Skin epidermis (tissue), 12 donors: ENCODE results near the gene MPV17L2.

Experiments
- H3K27ac ChIP-seq, 21 experiments: fragments of 200-600 bp; sonication (generic) in 11 of 21; one replicate each; pipeline ENCODE4 v1.5.0; 2020; ENCODE audit warnings: mild to moderate bottlenecking in 3 of 21, inconsistent platforms in 2 of 21, moderate library complexity in 2 of 21
- H3K4me3 ChIP-seq, 7 experiments: fragments of 200-600 bp; sonication (generic) in 2 of 7; one replicate each; pipeline ENCODE4 v1.5.0; 2020; ENCODE audit warnings: inconsistent platforms in 2 of 7, mild to moderate bottlenecking in 2 of 7, moderate library complexity in 1 of 7

The MPV17L2 gene

GRCh38 chr19:18159810-18160209 is 33.2 kb upstream of the MPV17L2 start:
- Histone ChIP-seq H3K4me3 (no peak overlapping the region), H3K27ac (peak overlapping the region in 1 of 21 experiments; percentile 13)

GRCh38 chr19:18160493-18160970 is 32.5 kb upstream of the MPV17L2 start:
- Histone ChIP-seq H3K4me3 (peak overlapping the region; percentile 19 to 50 (median 31)), H3K27ac (peak overlapping the region; percentile 40 to 93 (median 82))

- H3K27ac ChIP-seq, result peak overlapping the region; percentile 40 to 93 (median 82)
Observed at GRCh38 chr19:18160971-18161635, 31.9 kb upstream of the MPV17L2 start.

GRCh38 chr19:18161636-18162002 is 31.4 kb upstream of the MPV17L2 start:
- peak overlapping the region in 3 of 7 experiments; percentile 17 to 50 (median 45) for H3K4me3 ChIP-seq
- peak overlapping the region in 11 of 21 experiments; percentile 1 to 90 (median 54) for H3K27ac ChIP-seq

More at GRCh38 chr19:18160971-18161635, 31.9 kb upstream of the MPV17L2 start:
- peak overlapping the region; percentile 19 to 50 (median 31) for H3K4me3 ChIP-seq

GRCh38 chr19:18164072-18164471 is 28.9 kb upstream of the MPV17L2 start:
- H3K27ac ChIP-seq, result no peak overlapping the region

GRCh38 chr19:18165794-18166544 is 27.0 kb upstream of the MPV17L2 start:
- Histone ChIP-seq H3K27ac (no peak overlapping the region), H3K4me3 (no peak overlapping the region)

More at GRCh38 chr19:18164072-18164471, 28.9 kb upstream of the MPV17L2 start:
- no peak overlapping the region for H3K4me3 ChIP-seq

- no peak overlapping the region for H3K27ac ChIP-seq
Observed at GRCh38 chr19:18167011-18167410, 26.0 kb upstream of the MPV17L2 start.

GRCh38 chr19:18167975-18168645 is 24.9 kb upstream of the MPV17L2 start:
- Histone ChIP-seq H3K27ac (peak overlapping the region in 6 of 21 experiments; percentile 17 to 87 (median 24)), H3K4me3 (no peak overlapping the region)

More at GRCh38 chr19:18167011-18167410, 26.0 kb upstream of the MPV17L2 start:
- no peak overlapping the region for H3K4me3 ChIP-seq

GRCh38 chr19:18168673-18169381 is 24.2 kb upstream of the MPV17L2 start:
- H3K4me3 ChIP-seq, result no peak overlapping the region
- H3K27ac ChIP-seq, result peak overlapping the region in 8 of 21 experiments; percentile 62 to 87 (median 79)

- Histone ChIP-seq H3K27ac (peak overlapping the region in 19 of 21 experiments; percentile 35 to 87 (median 68)), H3K4me3 (no peak overlapping the region)
Observed at GRCh38 chr19:18170714-18171255, 22.2 kb upstream of the MPV17L2 start.

GRCh38 chr19:18171605-18172327 is 21.3 kb upstream of the MPV17L2 start:
- peak overlapping the region in 15 of 21 experiments; percentile 4 to 87 (median 72) for H3K27ac ChIP-seq
- no peak overlapping the region for H3K4me3 ChIP-seq

- no peak overlapping the region for H3K4me3 ChIP-seq
- H3K27ac ChIP-seq, result peak overlapping the region in 17 of 21 experiments; percentile 26 to 89 (median 74)
Observed at GRCh38 chr19:18172331-18173053, 20.5 kb upstream of the MPV17L2 start.

- H3K4me3 ChIP-seq, result peak overlapping the region; percentile 46 to 76 (median 61)
- peak overlapping the region in 20 of 21 experiments; percentile 20 to 89 (median 77) for H3K27ac ChIP-seq
Observed at GRCh38 chr19:18173054-18173571, 19.9 kb upstream of the MPV17L2 start.

- H3K4me3 ChIP-seq, result peak within 1 kb of the TSS; percentile 46 to 76 (median 61)
- peak within 1 kb of the TSS; percentile 1 to 89 (median 77) for H3K27ac ChIP-seq
Observed at GRCh38 chr19:18173572-18174288, 19.3 kb upstream of the MPV17L2 start, which contains the start of gene IFI30. IFI30 (plus strand) TSS chr19:18173813; CDS start chr19:18173842, 29 bp downstream.

GRCh38 chr19:18174983-18175382 is 18.0 kb upstream of the MPV17L2 start:
- peak overlapping the region in 6 of 7 experiments; percentile 46 to 76 (median 61) for H3K4me3 ChIP-seq
- peak overlapping the region in 9 of 21 experiments; percentile 8 to 89 (median 82) for H3K27ac ChIP-seq
